Liver (tissue), 9 donors: Measurements from ENCODE around the gene FGD4. TPM values are rescaled to one million over a fixed set of nuclear protein-coding genes. Genes with fewer than 3 reads are reported as not detected.

Experiments used
- DNase-seq: peaks from one replicate; pipeline ENCODE4 v3.0.0-alpha.2; 2017; ENCODE audit warnings: low spot score
- H3K27ac ChIP-seq, 2 donors: one replicate each; pipeline ENCODE4 v1.7.0; 2013; ENCODE audit warnings: inconsistent platforms in 2 of 2, low read length in 2 of 2, control low read depth in 1 of 2, low read depth in 1 of 2, mild to moderate bottlenecking in 1 of 2
- H3K27me3 ChIP-seq, 4 donors: one replicate each; pipeline versions ENCODE4 v1.6.1 to v1.7.0; 2013; ENCODE audit warnings: low read length in 3 of 4, inconsistent platforms in 1 of 4, mild to moderate bottlenecking in 1 of 4, moderate library complexity in 1 of 4; ENCODE audit not compliant: control insufficient read depth in 4 of 4, insufficient read depth in 4 of 4
- H3K36me3 ChIP-seq, 4 donors: one replicate each; pipeline versions ENCODE4 v1.6.1 to v1.7.0; 2013; ENCODE audit warnings: low read length in 3 of 4, mild to moderate bottlenecking in 3 of 4, low read depth in 1 of 4, moderate library complexity in 1 of 4; ENCODE audit not compliant: control insufficient read depth in 4 of 4, insufficient read depth in 3 of 4
- H3K4me1 ChIP-seq, 4 donors: one replicate each; pipeline versions ENCODE4 v1.6.1 to v1.7.0; 2013; ENCODE audit warnings: low read length in 3 of 4, mild to moderate bottlenecking in 3 of 4, moderate library complexity in 1 of 4; ENCODE audit not compliant: control insufficient read depth in 4 of 4, insufficient read depth in 4 of 4
- H3K4me3 ChIP-seq, 3 donors: one replicate each; pipeline versions ENCODE4 v1.6.1 to v1.7.0; 2013; ENCODE audit warnings: low read length in 3 of 3, control low read depth in 1 of 3, low read depth in 1 of 3, mild to moderate bottlenecking in 1 of 3
- H3K9ac ChIP-seq, 2 donors: one replicate each; pipeline ENCODE4 v1.7.0; 2013; ENCODE audit warnings: low read length in 2 of 2, mild to moderate bottlenecking in 2 of 2, moderate library complexity in 2 of 2, control low read depth in 1 of 2, low read depth in 1 of 2
- H3K9me3 ChIP-seq, 4 donors: one replicate each; pipeline versions ENCODE4 v1.6.1 to v1.7.0; 2013; ENCODE audit warnings: low read length in 3 of 4; ENCODE audit not compliant: control insufficient read depth in 4 of 4
- FOXA1 ChIP-seq: IDR thresholded peaks from 2 replicates; pipeline ENCODE4 v1.6.1; 2016; ENCODE audit warnings: antibody characterized with exemption
- HNF4A ChIP-seq, 2 donors: conservative IDR thresholded peaks; 2 replicates each; pipeline ENCODE4 v1.6.1; 2016; ENCODE audit warnings: antibody characterized with exemption in 2 of 2, mild to moderate bottlenecking in 2 of 2
- HNF4G ChIP-seq: IDR thresholded peaks from 2 replicates; pipeline ENCODE4 v1.6.1; 2016; ENCODE audit warnings: antibody characterized with exemption
- JUND ChIP-seq, 2 donors: IDR thresholded peaks; 2 replicates each; pipeline ENCODE4 v1.6.1; 2016; ENCODE audit warnings: antibody characterized with exemption in 2 of 2
- RAD21 ChIP-seq, 2 donors: IDR thresholded peaks; 2 replicates each; pipeline ENCODE4 v1.6.1; 2016; ENCODE audit warnings: antibody characterized with exemption in 2 of 2, mild to moderate bottlenecking in 2 of 2
- RXRA ChIP-seq, 2 donors: IDR thresholded peaks; 2 replicates each; pipeline ENCODE4 v1.6.1; 2017 to 2018; ENCODE audit warnings: antibody characterized with exemption in 2 of 2, mild to moderate bottlenecking in 1 of 2
- TAF1 ChIP-seq: conservative IDR thresholded peaks from 2 replicates; pipeline ENCODE4 v1.6.1; 2016; ENCODE audit warnings: antibody characterized with exemption, mild to moderate bottlenecking
- YY1 ChIP-seq: IDR thresholded peaks from 2 replicates; pipeline ENCODE4 v1.6.1; 2016; ENCODE audit warnings: antibody characterized with exemption, mild to moderate bottlenecking
- WGBS: extraction: QIAGEN DNeasy Blood & Tissue Kit; methylation state at CpG from one replicate; pipeline ENCODE4 v1.1.7; 2013; 5-methylcytosine and 5-hydroxymethylcytosine counted together
- polyA plus RNA-seq, 2 donors: library from polyadenylated mRNA; stranded (reverse) in 1 of 2; unstranded in 1 of 2; fragments of 200-250 nt in 1 of 2; fragments of >200 nt in 1 of 2; fragmentation: Nextera tagmentation in 1 of 2; extraction: Ambion mirVana in 1 of 2; gene quantifications; one replicate each; pipeline versions ENCODE4 v1.2.1 to v1.2.3, GENCODE V29; 2013 to 2015
- total RNA-seq, 2 donors: library from RNA; depleted of rRNA; stranded (reverse); fragments of >200 nt; gene quantifications; one replicate each; pipeline ENCODE4 v1.2.3, GENCODE V29; 2014
- TF ChIP-seq, protein P1 (sequence below): IDR thresholded peaks from 2 replicates; pipeline ENCODE4 v1.6.1; 2016; ENCODE audit warnings: antibody characterized with exemption, mild to moderate bottlenecking
- TF ChIP-seq, protein P2 (sequence below): IDR thresholded peaks from 2 replicates; pipeline ENCODE4 v1.6.1; 2016; ENCODE audit warnings: antibody characterized with exemption
- TF ChIP-seq, protein P3 (sequence below): IDR thresholded peaks from 2 replicates; pipeline ENCODE4 v1.6.1; 2016; ENCODE audit warnings: antibody characterized with exemption
- TF ChIP-seq, protein P4 (sequence below): IDR thresholded peaks from 2 replicates; pipeline ENCODE4 v1.6.1; 2016; ENCODE audit warnings: antibody characterized with exemption
- donor health status: healthy.
- donor health status: healthy.
- donor health status: healthy.
- donor health status: healthy.
- donor health status: healthy.

The FGD4 gene
- total and polyA plus RNA-seq, 4 donors, result 3.8 to 26.4 (median 9.0) TPM

DNA sequence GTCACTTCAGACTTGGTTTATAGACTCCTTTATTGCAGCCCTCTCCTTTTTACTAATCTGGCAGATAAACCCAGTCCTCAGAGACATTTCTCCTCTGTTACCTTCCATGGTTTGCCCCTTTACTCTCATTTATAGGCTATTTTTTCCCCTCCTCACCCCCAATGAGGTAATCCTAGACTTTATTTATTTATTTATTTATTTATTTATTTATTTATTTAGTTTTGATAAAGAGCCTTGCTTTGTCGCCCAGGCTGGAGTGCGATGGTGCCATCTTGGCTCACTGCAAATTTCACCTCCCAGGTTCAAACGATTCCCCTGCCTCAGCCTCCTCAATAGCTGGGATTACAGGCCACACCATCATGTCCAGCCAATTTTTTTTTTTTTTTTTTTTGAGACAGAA, 8.4 kb downstream of the FGD4 start (continued):
- TF ChIP-seq, protein P1, sequence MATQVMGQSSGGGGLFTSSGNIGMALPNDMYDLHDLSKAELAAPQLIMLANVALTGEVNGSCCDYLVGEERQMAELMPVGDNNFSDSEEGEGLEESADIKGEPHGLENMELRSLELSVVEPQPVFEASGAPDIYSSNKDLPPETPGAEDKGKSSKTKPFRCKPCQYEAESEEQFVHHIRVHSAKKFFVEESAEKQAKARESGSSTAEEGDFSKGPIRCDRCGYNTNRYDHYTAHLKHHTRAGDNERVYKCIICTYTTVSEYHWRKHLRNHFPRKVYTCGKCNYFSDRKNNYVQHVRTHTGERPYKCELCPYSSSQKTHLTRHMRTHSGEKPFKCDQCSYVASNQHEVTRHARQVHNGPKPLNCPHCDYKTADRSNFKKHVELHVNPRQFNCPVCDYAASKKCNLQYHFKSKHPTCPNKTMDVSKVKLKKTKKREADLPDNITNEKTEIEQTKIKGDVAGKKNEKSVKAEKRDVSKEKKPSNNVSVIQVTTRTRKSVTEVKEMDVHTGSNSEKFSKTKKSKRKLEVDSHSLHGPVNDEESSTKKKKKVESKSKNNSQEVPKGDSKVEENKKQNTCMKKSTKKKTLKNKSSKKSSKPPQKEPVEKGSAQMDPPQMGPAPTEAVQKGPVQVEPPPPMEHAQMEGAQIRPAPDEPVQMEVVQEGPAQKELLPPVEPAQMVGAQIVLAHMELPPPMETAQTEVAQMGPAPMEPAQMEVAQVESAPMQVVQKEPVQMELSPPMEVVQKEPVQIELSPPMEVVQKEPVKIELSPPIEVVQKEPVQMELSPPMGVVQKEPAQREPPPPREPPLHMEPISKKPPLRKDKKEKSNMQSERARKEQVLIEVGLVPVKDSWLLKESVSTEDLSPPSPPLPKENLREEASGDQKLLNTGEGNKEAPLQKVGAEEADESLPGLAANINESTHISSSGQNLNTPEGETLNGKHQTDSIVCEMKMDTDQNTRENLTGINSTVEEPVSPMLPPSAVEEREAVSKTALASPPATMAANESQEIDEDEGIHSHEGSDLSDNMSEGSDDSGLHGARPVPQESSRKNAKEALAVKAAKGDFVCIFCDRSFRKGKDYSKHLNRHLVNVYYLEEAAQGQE, result no peak
- TF ChIP-seq, protein P2, sequence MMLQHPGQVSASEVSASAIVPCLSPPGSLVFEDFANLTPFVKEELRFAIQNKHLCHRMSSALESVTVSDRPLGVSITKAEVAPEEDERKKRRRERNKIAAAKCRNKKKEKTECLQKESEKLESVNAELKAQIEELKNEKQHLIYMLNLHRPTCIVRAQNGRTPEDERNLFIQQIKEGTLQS, result no peak

DNA sequence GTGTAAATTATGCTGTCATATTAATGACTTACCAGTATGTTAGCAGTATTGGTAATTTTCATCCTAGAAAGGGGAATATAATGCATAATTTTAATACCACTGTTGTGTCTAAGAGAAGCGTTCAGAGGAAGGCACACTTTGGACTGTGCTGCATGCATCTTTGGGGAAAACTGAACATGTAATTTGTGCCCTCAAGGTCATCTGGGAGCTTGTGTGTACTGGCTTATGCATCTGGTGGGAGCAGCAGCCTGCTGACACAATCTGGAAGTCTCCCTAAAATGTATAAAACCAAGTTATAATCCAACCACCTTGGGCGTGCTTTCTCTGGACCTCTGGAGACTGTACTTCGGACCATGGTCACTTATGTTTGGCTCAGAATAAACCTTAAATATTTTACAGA, 14.1 kb downstream of the FGD4 start:
- Histone ChIP-seq H3K36me3 (peaks cover 0 to 1% (median 0%) of the 10 kb centered on the region in 4 donors), H3K27ac (no peak overlapping the region), H3K9me3 (no peaks in the 10 kb centered on the region), H3K4me1 (peaks cover 0 to 5% (median 0%) of the 10 kb centered on the region in 4 donors), H3K9ac (no peak overlapping the region), H3K27me3 (no peaks in the 10 kb centered on the region), H3K4me3 (no peak overlapping the region)
- TF ChIP-seq HNF4A (conservative IDR thresholded peaks at IDR 0.05) (peak in 1 of 2 donors; percentile 40), RAD21 (IDR thresholded peaks at IDR 0.05) (no peak)
- 80% methylated on average over 3 of the region's 3 CpGs for WGBS
- no peak for DNase-seq

DNA sequence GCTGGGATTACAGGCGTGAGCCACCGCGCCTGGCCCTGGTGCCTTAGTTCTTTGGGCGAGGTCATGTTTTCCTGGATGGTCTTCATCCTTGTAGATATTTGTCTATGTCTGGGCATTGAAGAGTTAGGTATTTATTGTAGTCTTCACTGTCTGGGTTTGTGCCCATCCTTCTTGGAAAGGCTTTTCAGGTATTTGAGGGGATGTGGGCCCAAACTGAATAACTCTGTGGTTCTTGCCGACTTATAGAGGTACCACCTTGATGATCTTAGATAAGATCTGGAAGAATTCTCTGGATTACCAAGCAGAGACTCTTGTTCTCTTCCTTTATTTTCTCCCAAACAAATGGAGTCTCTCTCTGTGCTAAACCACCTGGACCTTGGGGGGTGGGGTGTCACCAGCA, 18.9 kb downstream of the FGD4 start:
- WGBS, result 98% methylated on average over 5 of the region's 5 CpGs
- Histone ChIP-seq H3K27ac (no peak overlapping the region), H3K4me3 (no peak overlapping the region), H3K9ac (no peak overlapping the region), H3K4me1 (peaks cover 0 to 5% (median 0%) of the 10 kb centered on the region in 4 donors), H3K36me3 (no peaks in the 10 kb centered on the region), H3K9me3 (no peaks in the 10 kb centered on the region), H3K27me3 (no peaks in the 10 kb centered on the region)
- no peak for TF ChIP-seq FOXA1
- TF ChIP-seq HNF4A (conservative IDR thresholded peaks at IDR 0.05), result no peak
- no peak for TF ChIP-seq HNF4G
- TF ChIP-seq, protein P3, sequence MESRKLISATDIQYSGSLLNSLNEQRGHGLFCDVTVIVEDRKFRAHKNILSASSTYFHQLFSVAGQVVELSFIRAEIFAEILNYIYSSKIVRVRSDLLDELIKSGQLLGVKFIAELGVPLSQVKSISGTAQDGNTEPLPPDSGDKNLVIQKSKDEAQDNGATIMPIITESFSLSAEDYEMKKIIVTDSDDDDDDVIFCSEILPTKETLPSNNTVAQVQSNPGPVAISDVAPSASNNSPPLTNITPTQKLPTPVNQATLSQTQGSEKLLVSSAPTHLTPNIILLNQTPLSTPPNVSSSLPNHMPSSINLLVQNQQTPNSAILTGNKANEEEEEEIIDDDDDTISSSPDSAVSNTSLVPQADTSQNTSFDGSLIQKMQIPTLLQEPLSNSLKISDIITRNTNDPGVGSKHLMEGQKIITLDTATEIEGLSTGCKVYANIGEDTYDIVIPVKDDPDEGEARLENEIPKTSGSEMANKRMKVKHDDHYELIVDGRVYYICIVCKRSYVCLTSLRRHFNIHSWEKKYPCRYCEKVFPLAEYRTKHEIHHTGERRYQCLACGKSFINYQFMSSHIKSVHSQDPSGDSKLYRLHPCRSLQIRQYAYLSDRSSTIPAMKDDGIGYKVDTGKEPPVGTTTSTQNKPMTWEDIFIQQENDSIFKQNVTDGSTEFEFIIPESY, result no peak
- TF ChIP-seq YY1, result no peak
- no peak for DNase-seq

DNA sequence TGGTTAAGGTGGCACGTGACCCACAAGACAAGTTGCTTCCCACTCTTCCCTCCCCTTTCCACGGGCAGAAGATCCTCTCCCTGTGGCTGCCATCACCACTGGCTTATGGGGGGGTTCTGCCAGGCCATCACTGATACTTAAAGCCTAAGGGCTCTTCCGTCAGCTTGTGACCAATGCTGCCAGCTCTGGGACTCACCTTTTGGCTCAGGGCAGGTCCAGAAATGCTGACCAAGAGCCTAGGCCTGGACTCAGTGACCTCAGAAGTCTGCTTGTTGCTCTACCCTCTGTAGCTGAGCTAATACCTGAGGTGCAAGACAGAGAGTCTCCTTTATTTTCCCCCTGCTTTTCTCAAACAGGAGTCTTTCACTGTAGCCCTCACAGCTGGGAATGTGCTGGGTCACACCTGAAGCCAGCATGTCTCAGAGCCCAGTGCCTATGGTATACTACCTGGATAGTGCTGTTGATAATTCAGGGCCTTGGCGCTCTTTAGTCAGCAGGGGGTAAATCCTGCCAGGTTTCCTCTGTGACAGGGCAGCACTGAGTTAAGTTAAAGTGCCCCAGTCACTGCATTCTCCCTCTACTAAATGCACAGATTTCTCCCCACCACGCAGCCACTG, 19.7 kb downstream of the FGD4 start:
- 93% methylated on average over 5 of the region's 5 CpGs for WGBS
- no peak for DNase-seq
- H3K4me1 ChIP-seq, result no peaks in the 10 kb centered on the region
- H3K27me3 ChIP-seq, result no peaks in the 10 kb centered on the region
- no peak overlapping the region for H3K27ac ChIP-seq
- no peaks in the 10 kb centered on the region for H3K9me3 ChIP-seq
- no peak overlapping the region for H3K9ac ChIP-seq
- no peak for TF ChIP-seq TAF1
- TF ChIP-seq JUND (IDR thresholded peaks at IDR 0.05), result no peak
- TF ChIP-seq, protein P4, sequence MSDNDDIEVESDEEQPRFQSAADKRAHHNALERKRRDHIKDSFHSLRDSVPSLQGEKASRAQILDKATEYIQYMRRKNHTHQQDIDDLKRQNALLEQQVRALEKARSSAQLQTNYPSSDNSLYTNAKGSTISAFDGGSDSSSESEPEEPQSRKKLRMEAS, result no peak
- TF ChIP-seq RXRA (IDR thresholded peaks at IDR 0.05), result no peak
- TF ChIP-seq, protein P2, result no peak
- no peak overlapping the region for H3K4me3 ChIP-seq
- no peaks in the 10 kb centered on the region for H3K36me3 ChIP-seq
